ENCODE results near the gene SLC25A19.
A peak's percentile ranks its signal among the peaks of the same experiment; 100 is the strongest.

The SLC25A19 gene

GRCh38 chr17:75289115-75289831 is at the start of gene SLC25A19:
SLC25A19 (minus strand) TSS chr17:75289433; CDS start chr17:75286764, 2,669 bp downstream.
- DNase-seq (ENCODE audit: low spot score), result peak; percentile 96

GRCh38 chr17:75338335-75338734 is 49.1 kb upstream of the SLC25A19 start:
- DNase-seq (ENCODE audit: low spot score), result no peak

- DNase-seq (ENCODE audit: low spot score), result no peak
Measured at GRCh38 chr17:75335315-75335714, 46.1 kb upstream of the SLC25A19 start.

- no peak for DNase-seq (ENCODE audit: low spot score)
Measured at GRCh38 chr17:75334723-75335122, 45.5 kb upstream of the SLC25A19 start.

GRCh38 chr17:75331671-75332070 is 42.4 kb upstream of the SLC25A19 start:
- DNase-seq (ENCODE audit: low spot score), result no peak

- DNase-seq (ENCODE audit: low spot score), result no peak
Measured at GRCh38 chr17:75327757-75328156, 38.5 kb upstream of the SLC25A19 start.

GRCh38 chr17:75326226-75326848 is 37.1 kb upstream of the SLC25A19 start:
- no peak for DNase-seq (ENCODE audit: low spot score)

- no peak for DNase-seq (ENCODE audit: low spot score)
Measured at GRCh38 chr17:75325827-75326225, 36.6 kb upstream of the SLC25A19 start.

GRCh38 chr17:75325348-75325747 is 36.1 kb upstream of the SLC25A19 start:
- no peak for DNase-seq (ENCODE audit: low spot score)

GRCh38 chr17:75321506-75321905 is 32.3 kb upstream of the SLC25A19 start:
- no peak for DNase-seq (ENCODE audit: low spot score)

- no peak for DNase-seq (ENCODE audit: low spot score)
Measured at GRCh38 chr17:75319904-75320691, 30.9 kb upstream of the SLC25A19 start.

GRCh38 chr17:75318615-75319222 is 29.5 kb upstream of the SLC25A19 start:
- no peak for DNase-seq (ENCODE audit: low spot score)

GRCh38 chr17:75318211-75318610 is 29.0 kb upstream of the SLC25A19 start:
- DNase-seq (ENCODE audit: low spot score), result no peak

- no peak for DNase-seq (ENCODE audit: low spot score)
Measured at GRCh38 chr17:75317671-75318070, 28.4 kb upstream of the SLC25A19 start.

GRCh38 chr17:75316253-75316652 is 27.0 kb upstream of the SLC25A19 start:
- DNase-seq (ENCODE audit: low spot score), result no peak

GRCh38 chr17:75315541-75316243 is 26.5 kb upstream of the SLC25A19 start:
- no peak for DNase-seq (ENCODE audit: low spot score)

- no peak for DNase-seq (ENCODE audit: low spot score)
Measured at GRCh38 chr17:75313941-75314551, 24.8 kb upstream of the SLC25A19 start.

- DNase-seq (ENCODE audit: low spot score), result no peak
Measured at GRCh38 chr17:75308732-75309629, 19.7 kb upstream of the SLC25A19 start.

GRCh38 chr17:75307957-75308731 is 18.9 kb upstream of the SLC25A19 start:
- DNase-seq (ENCODE audit: low spot score), result no peak

Data from left forelimb (tissue), 1 donor.